Type B pancreatic cell (in vitro differentiated cells): ENCODE measurements around the gene HSPA1A. TPM values are rescaled to one million over a fixed set of nuclear protein-coding genes. Genes with fewer than 3 reads are reported as not detected.

ENCODE experiments used
- DNase-seq: peaks from one replicate; pipeline ENCODE4 v3.0.0; 2021; ENCODE audit warnings: mixed read lengths; ENCODE audit not compliant: unreplicated experiment; ENCODE audit errors: extremely low spot score
- H3K27ac Mint-ChIP-seq: 2 replicates; pipeline ENCODE4 v1.8.0; 2021; ENCODE audit warnings: mild to moderate bottlenecking, mixed read lengths
- H3K27me3 Mint-ChIP-seq: 2 replicates; pipeline ENCODE4 v1.8.0; 2021; ENCODE audit warnings: mixed read lengths
- H3K36me3 Mint-ChIP-seq: 2 replicates; pipeline ENCODE4 v1.8.0; 2021; ENCODE audit warnings: mixed read lengths
- H3K4me1 Mint-ChIP-seq: one replicate; pipeline ENCODE4 v1.8.0; 2021; ENCODE audit warnings: mixed read lengths; ENCODE audit not compliant: unreplicated experiment
- H3K4me3 Mint-ChIP-seq: 2 replicates; pipeline ENCODE4 v1.8.0; 2021; ENCODE audit warnings: mild to moderate bottlenecking, mixed read lengths
- H3K9me3 Mint-ChIP-seq: 2 replicates; pipeline ENCODE4 v1.8.0; 2021; ENCODE audit warnings: mixed read lengths
- total RNA-seq: library from RNA; stranded (reverse); gene quantifications from 2 replicates; pipeline ENCODE4 v1.2.1, GENCODE V29; 2021; ENCODE audit warnings: low replicate concordance
- TF ChIP-seq, protein P1 (sequence below): fragments of 200-600 bp; sonication (generic); conservative IDR thresholded peaks from 2 replicates; pipeline ENCODE4 v1.5.0; 2021; ENCODE audit warnings: antibody characterized with exemption, mild to moderate bottlenecking

Gene HSPA1A
- total RNA-seq, 1 donor from 2014 or later = 45.7 TPM

DNA sequence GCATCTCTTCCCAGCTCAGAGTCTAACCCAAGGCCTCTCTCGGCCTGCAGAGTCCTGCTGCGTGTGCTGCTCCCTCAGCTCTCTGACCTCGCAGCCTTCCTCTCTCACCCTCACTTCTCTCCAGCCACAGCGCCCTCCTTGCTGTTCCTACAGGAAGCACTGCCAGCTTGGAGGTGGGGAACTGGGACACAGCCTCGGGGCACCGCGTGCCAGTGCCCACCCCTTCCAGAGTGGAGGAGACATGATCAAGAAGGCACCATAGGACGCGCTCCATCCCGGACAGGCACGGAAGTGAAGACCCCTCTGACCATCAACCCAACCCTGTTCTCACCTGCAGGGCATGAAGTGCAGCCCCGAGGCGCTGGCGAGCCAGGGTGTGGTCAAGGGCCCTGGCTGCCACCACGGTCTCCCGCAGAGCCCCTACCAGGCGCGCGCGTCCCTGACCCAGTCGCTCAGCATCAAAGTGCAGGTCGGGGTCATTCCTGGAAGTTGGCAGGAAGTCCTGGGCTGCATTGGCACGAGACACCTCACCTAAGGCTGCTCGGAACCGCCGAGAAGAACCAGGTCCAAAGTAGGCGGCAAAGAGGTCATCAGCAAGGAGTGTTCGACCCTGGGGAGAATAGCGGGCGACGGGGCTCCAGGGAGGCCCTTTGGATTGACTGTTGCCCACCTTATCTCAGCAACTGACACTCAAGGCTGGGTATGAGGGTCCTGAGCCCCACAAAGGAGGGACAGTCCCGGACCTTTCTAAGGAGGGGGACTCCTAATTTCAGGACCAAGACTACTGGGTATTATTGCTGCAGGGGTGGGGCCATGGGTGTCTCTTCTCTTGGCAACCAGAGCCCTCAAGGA lies 39.5 kb upstream of the HSPA1A start:
- no peak for DNase-seq
- no peaks in the 10 kb centered on the region for H3K27me3 Mint-ChIP-seq
- peak overlapping the region; percentile 64 for H3K27ac Mint-ChIP-seq
- H3K36me3 Mint-ChIP-seq = no peaks in the 10 kb centered on the region
- H3K9me3 Mint-ChIP-seq = no peaks in the 10 kb centered on the region
- peak overlapping the region; percentile 36 for H3K4me3 Mint-ChIP-seq
- TF ChIP-seq, protein P1, sequence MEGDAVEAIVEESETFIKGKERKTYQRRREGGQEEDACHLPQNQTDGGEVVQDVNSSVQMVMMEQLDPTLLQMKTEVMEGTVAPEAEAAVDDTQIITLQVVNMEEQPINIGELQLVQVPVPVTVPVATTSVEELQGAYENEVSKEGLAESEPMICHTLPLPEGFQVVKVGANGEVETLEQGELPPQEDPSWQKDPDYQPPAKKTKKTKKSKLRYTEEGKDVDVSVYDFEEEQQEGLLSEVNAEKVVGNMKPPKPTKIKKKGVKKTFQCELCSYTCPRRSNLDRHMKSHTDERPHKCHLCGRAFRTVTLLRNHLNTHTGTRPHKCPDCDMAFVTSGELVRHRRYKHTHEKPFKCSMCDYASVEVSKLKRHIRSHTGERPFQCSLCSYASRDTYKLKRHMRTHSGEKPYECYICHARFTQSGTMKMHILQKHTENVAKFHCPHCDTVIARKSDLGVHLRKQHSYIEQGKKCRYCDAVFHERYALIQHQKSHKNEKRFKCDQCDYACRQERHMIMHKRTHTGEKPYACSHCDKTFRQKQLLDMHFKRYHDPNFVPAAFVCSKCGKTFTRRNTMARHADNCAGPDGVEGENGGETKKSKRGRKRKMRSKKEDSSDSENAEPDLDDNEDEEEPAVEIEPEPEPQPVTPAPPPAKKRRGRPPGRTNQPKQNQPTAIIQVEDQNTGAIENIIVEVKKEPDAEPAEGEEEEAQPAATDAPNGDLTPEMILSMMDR = no peak
- peaks cover 11% of the 10 kb centered on the region for H3K4me1 Mint-ChIP-seq

DNA sequence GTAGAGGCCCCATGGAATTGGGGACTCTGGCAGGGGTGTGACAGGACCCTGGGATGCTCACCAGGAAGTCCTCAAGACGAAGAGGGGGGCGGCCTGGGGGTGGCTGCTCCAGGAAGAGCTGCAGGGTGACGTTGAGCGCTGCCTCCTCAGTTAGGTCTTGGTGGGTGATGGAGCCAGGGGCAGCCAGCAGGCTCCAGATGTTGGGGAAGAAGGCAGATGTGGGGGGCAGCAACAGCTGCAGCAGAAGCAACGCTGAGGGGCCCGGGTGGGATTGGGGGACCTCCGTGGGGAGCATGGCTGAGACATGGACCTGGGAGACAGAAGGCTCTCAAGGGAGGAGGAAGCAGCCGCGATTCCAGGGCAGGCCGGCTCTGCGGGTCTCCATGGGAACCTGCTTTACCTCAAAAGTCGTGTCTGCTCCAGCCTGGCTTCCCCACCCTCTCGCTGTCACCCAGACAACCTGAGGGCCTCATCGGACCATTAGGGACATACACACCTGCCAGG lies 38.8 kb upstream of the HSPA1A start:
- TF ChIP-seq, protein P1 = no peak
- H3K27me3 Mint-ChIP-seq = no peaks in the 10 kb centered on the region
- peak overlapping the region; percentile 36 for H3K4me3 Mint-ChIP-seq
- no peaks in the 10 kb centered on the region for H3K9me3 Mint-ChIP-seq
- DNase-seq = no peak
- peak overlapping the region; percentile 53 for H3K27ac Mint-ChIP-seq
- no peaks in the 10 kb centered on the region for H3K36me3 Mint-ChIP-seq
- H3K4me1 Mint-ChIP-seq = peaks cover 11% of the 10 kb centered on the region

DNA sequence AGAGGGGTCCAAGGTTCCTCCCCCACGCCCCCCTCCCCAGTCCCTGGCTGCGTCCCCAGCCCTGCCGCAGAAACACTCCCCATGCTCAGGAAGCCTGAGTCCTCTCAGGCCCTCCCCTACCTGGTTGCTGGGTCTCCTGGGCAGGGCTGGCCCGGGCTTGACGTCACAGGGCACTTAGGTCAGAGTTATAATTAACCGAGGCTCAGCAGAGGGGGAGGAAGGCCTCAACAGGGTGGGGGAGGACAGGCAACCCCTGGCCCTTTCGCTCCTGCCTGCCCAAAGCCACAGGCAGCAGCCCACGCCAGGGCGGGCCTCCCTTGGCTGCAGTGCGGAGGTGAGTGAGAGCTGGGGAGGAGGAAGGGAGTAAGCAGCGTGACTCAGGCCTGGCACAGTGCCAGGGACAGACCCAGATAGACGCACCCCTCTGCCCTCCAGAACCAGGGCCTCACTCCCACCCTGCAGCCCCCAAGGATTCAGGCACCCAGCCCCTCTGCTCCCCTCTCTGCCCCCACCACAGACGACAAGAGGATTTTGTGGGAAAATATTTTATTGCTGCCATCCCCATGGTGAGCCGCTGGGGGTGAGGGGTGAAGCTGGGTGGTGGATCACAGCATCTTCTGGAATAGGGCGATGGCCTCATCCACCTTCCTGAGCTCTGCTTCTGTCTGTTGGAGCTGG lies 38.2 kb upstream of the HSPA1A start, which contains the start of gene VWA7:
VWA7 (minus strand) TSS at position 340 of the 678 bp plus-strand sequence. CDS start 549 bp downstream, outside the sequence.
- TF ChIP-seq, protein P1 = no peak
- peaks cover 11% of the 10 kb centered on the region for H3K4me1 Mint-ChIP-seq
- H3K4me3 Mint-ChIP-seq = peak within 1 kb of the TSS; percentile 36
- H3K27me3 Mint-ChIP-seq = no peaks in the 10 kb centered on the region
- H3K27ac Mint-ChIP-seq = peak within 1 kb of the TSS; percentile 56
- H3K9me3 Mint-ChIP-seq = no peaks in the 10 kb centered on the region
- no peak for DNase-seq
- no peaks in the 10 kb centered on the region for H3K36me3 Mint-ChIP-seq

DNA sequence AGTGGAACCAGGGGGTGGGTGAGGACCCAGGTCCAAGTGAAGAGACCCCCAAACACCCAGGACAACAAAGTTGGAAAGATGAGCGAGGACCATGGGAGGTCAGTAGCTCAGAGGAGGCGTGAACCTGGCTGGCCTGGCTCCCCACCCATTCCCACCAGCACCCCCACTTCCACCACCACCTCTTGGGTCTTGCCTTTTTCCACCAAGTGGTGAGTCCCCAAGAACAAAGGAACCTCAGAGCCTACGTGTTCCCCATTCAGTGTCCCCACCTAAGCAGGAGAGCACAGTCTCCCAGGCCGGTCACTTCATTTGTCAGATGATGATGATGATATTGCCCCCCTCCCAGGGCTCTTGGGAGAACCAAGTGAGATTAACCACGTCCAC lies 37.7 kb upstream of the HSPA1A start:
- Mint-ChIP-seq H3K27ac (peak overlapping the region; percentile 56), H3K27me3 (no peaks in the 10 kb centered on the region), H3K36me3 (peaks cover under 1% of the 10 kb centered on the region), H3K9me3 (no peaks in the 10 kb centered on the region), H3K4me3 (no peak overlapping the region), H3K4me1 (peaks cover 11% of the 10 kb centered on the region)
- no peak for DNase-seq
- TF ChIP-seq, protein P1 = no peak

DNA sequence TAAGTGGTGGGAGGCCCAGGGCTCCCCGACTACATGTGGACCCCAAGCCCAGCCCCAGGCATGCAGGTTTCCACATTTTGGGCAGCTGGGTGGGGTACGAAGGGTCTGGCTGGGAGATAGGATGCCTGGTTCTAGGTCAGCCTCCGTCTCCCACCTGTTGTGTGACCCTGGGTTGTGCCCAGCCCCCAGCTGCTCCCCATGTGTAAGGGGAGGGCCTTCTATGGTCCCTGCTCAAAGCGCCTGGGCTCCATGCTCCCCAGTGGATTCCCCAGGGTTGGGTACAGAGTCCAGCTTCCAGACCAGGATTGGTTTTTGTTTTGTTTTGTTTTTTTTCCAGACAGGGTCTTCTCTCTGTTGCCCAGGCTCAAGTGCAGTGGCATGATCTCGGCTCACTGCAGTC lies 37.1 kb upstream of the HSPA1A start:
- TF ChIP-seq, protein P1 = no peak
- peaks cover 11% of the 10 kb centered on the region for H3K4me1 Mint-ChIP-seq
- H3K27me3 Mint-ChIP-seq = no peaks in the 10 kb centered on the region
- H3K27ac Mint-ChIP-seq = peak overlapping the region; percentile 56
- H3K4me3 Mint-ChIP-seq = no peak overlapping the region
- no peaks in the 10 kb centered on the region for H3K9me3 Mint-ChIP-seq
- peaks cover 4% of the 10 kb centered on the region for H3K36me3 Mint-ChIP-seq
- DNase-seq = no peak
